ENCODE results near the gene TCP11X2.
"Not testable (repeated sequence)": the region's sequence is repeated elsewhere in the genome, so short reads cannot be mapped to it uniquely, and the experiment has no call there.

TCP11X2 gene

DNA sequence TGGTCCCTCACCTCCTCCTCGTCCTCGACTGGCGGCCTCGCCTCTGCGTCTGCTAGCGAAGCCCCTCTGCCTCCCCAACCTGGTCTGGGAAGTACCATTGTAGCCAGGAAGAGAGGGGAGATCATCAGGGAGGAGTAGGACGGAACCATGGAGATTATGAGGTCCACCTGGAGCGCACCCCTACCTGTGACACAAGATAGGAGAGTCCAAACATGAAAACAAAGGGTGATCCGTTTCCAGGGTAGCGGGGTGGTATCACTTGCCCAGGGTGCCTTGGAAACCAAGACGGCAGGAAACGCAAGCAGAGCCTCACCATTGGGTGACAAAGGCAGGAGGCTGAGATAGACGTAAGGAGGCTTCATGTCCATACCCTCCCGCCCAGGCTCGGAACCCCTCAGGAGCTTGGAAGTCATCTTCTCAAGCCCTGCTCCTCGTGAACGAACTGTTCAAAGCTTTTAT is at the start of gene TCP11X2:
Gene TCP11X2 (minus strand): TSS at position 51 of the 459 bp plus-strand sequence.
- not testable (repeated sequence) for DNase-seq

DNA sequence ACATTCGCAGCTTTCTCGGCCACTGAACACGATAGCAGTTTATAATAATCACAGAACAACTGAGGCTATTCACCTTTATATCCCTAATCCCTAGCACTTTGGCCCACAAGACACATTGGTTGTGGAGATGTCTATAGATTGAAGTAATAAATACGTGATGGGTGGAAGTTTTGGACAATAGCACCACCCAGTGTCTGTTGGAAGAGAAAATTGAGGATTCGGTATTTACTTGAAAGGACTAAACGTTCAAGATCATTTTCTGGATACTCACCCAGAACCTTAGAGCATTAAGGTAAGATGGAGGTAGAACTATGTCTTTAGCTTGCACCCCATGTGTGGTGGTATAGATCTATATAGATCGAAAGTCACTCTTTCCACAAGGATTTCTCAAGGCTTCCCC is 45.7 kb upstream of the TCP11X2 start:
- peak; percentile 12 for DNase-seq

DNA sequence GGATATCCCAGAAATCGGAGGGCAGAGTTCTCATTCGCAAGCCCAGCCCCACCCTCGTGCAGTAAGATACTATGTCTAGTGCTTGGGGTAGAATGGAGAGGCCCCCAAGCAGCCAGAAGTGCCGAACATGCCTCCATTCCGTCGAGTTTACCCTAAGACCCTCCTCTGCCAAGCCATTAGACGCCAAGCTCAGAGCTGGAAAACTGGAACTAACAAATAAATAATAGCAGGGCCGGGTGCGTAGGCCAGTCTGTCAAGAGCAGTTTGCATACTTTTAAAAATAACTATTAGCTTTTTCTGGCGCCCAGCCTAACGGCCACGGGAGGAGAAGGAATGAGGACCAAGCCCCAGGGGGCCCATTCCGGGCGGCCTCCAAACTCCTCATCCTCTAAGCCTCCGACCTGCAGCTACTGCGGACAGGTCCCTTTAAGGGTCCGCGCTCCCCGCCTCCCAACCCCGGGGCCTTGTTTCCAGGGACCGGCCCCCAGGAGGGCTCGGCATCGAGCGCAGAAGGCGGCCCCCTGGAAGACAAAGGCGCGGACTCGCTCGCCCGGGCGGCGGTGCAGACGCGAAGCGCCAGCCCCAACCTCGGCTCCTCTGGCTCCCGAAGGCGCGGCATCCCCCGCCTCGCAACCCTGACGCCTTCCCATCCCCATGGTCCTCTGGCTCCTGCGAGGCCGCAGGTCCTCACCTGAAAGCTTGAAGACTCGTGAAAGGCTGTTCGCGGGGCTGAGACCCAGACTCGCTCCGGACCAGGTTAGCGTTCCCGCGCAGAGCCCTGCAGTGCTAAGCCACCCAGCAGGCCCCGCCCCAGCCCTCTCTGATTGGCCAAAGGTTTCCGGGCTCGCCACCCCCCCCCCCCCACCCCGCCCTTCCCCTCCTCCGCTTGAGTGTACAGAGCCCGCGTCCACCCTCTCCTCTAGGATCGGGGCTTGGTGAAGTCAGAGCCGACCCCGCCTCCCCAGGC is 44.6 kb upstream of the TCP11X2 start, which contains the start of gene TMSB15A:
Gene TMSB15A (minus strand): TSS at position 765 of the 967 bp plus-strand sequence.
- DNase-seq = peak; percentile 76

DNA sequence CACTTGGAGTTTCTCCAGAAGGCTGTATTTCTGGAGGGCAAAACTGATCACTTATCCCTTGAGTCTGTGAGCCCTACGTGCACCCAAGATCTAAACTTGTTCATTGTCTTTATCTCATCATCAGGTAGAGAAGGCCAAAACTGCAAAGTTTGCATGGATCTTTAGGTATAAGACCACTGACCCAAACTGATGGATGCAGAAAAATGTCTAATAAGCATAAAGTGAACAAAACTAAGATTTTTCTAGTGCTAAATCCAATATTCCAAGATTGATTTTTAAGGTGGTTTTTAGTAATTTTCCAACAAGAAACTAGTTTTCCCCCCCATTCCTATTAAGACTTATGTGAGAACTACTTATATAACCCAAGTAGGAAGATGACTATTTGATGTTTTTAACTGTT is 42.9 kb upstream of the TCP11X2 start:
- DNase-seq = no peak

DNA sequence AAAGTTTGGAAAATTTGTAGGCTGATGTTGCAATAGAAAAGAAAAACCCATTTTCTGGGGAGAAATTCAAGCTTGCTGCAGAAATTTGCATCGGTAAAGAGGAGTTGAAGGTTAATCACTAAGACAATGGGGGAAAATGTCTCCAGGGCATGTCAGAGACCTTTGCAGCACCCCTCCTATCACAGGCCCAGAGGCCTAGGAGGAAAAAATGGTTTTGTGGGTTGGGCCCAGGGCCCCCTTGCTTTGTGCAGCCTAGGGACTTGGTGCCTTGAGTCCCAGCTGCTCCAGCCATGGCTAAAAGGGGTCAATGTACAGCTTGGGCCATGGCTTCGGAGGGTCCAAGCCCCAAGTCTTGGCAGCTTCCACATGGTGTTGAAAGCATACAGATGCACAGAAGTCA is 27.1 kb upstream of the TCP11X2 start:
- no peak for DNase-seq

DNA sequence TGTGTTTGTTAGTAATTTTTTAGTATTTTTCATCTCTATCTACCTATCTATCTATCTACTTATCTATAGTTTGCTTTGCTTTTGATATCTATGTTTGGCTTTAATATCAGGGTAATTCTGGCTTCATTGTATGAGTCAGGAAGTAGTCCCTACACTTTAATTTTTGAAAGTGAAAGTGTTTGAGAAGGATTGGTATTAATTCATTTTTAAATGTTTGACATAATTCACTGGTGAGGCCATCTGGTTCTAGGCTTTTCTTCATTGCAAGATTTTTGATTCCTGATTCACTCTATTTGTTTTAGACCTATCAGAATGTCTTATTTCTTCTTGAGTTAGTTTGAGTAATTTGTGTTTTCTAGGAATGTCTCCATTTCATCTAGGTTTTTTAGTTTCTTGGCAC is 20.2 kb upstream of the TCP11X2 start:
- DNase-seq = no peak

DNA sequence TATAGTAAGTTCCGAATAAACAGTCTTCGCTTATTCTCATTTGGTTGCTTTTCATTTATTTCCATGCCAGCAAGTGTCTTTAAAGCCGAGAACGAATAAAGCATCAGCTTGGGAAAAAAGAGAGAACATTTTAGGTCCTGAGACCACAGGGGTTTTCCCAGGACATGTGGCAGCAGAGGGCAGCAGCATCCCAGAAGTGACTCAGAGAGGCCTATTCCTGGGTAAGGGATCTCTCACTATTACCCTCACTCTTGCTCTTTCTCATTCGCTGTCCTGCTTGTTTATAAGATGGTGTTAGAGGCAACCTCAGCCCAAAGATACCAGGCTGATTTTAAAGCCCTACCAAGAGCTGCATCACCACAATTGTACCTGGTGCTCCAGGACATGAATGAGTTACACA is 7.2 kb upstream of the TCP11X2 start:
- not testable (repeated sequence) for DNase-seq

DNA sequence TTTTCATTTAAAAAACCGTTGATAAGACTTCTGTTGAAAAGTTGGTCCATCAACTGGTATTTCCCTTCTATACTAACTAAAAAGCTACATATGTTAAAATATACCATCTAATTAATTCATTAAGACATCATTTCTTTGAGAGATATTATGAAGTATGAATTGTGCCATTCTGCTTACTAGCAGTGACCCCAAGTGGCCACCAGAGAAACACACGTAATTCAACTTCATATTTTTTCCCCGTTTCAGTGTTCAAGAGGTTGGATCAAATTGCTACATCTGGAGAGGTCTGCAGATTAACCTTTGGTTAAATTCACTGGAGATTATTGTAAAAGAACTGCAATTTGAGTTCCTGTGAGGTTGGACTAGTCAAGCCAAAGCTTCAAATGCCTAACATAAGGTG is 1.4 kb downstream of the TCP11X2 start:
- DNase-seq = not testable (repeated sequence)

DNA sequence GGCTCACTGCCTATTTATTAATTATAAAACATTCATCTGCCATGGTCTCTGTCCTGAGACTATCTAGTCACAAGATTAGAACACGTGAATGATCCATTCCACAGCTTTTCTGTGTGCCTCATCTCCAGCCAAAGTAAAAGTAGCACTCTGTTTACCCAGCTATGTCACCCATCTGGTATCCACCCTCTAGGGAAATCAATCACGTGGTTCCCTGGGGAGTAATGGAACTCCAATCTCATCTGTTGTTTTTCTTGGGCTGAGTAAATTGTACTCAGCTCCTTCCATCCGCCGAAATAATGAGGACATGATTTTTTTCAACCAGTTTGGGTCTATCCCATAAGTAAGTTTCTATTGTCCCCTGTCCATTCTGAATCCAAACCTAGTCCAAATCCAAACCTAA is 13.0 kb downstream of the TCP11X2 start:
- not testable (repeated sequence) for DNase-seq

DNA sequence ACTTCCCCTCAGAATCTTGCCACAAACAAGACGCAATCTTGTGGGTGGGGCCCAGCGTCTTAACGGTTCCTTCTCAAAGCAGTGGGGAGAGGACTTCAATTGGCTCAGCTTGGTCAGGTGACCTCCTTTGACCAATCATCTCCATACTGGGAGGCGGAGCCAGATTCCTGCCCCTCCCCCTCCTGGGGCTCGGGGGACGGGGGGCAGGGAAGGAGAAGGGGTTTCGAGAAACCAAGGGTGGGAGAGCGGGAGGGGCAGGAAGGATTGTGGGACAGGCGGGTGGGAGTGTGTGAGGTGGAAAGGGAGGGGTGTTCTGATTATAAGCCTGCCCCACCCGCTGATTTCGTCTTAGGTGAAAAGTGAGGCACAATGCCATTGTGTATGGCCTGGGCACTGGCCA is 31.7 kb downstream of the TCP11X2 start, which contains the start of gene NXF2B:
Gene NXF2B (minus strand): TSS at position 101 of the 400 bp plus-strand sequence. CDS start 59,972 bp downstream, outside the sequence.
- not testable (repeated sequence) for DNase-seq

DNA sequence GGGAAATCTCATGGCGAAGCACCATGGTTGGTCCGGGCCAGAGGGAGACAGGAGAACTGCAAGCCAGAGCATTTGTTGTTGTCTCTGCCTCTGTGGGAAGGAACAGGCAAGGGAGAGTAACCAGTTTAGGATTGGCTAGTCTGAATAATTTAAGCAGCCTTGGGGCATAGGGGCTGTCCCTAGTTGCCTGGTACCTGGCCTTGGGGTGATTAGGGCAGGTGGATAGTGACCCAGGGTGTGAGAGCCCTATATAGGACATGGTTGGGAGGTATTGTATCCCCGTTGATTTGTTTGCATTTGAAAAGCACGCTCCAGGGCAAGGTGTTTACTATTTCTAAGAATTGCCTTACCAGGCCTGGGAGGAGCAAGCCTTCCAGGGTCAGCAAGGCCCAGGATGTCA is 57.1 kb downstream of the TCP11X2 start:
- not testable (repeated sequence) for DNase-seq

Measured in NCI-H69 (cell line).